Measurements from ENCODE around the gene DDX42. TPM values are rescaled to one million over a fixed set of nuclear protein-coding genes. Genes with fewer than 3 reads are reported as not detected.

The DDX42 gene
- total RNA-seq, result 78.9 and 88.5 TPM in 2 replicates

GRCh38 chr17:63774141-63774968, at the start of gene DDX42:
Gene DDX42, plus strand, starts transcription at chr17:63774170. Its CDS starts 12,880 bp downstream, at chr17:63787050.

GRCh38 chr17:63741408-63742173, 32.4 kb upstream of the DDX42 start, which contains the start of gene STRADA:
Gene STRADA, minus strand, starts transcription at chr17:63741799. Its CDS starts 13,430 bp downstream, at chr17:63728369.

DNA sequence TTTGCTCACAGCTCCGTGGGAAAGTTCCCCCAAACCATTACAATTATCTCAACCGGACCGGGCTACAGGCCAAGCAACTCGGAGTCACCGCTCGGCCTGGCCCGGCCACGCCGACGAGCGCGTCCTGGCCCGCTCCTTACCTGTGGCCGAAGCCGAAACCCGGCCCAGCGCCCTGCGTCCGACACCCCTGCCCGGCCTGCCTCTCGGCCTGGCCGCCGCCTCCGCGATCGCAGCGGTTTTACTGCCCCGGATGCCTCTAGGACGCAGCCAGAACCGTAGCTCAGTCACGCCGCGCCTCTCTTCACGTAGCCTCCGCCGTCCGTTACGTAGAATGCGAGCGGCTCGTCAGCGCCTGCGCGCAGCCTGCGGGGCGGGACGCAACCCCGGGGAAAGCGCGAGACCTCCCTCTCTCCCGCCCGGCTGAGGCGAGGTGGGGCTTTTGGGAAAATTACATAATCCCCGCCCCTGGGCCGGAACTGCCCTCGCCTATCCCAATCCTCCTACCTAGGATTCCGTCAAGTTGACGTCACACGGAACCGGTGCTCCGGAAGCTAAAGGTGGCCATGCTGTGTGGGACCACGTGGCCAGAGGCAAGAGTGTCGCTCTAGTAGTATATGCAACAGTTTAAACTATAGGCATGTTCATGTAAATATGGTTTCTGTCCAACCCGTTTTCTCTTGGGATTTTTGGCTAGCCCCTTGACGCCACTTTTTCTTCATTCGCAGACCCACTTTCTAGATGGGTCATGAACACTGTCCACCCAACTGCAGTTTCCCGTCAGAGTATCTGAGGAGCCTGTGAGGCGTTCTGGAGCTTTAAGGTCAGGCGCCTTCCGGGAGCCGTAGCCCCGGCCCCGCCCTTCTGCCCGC, 464 bp upstream of the DDX42 start, which contains the start of gene CCDC47:
Gene CCDC47 (minus strand): TSS at position 326 of the 869 bp plus-strand sequence. CDS start 7,422 bp downstream, outside the sequence.

GRCh38 chr17:63827002-63827800, 53.2 kb downstream of the DDX42 start, which contains the start of the genes FTSJ3 and PSMC5:
Gene FTSJ3, minus strand, starts transcription at chr17:63827663. Its CDS starts 761 bp downstream, at chr17:63826902.
Gene PSMC5, plus strand, starts transcription at chr17:63827431. Its CDS starts 60 bp downstream, at chr17:63827491.

DNA sequence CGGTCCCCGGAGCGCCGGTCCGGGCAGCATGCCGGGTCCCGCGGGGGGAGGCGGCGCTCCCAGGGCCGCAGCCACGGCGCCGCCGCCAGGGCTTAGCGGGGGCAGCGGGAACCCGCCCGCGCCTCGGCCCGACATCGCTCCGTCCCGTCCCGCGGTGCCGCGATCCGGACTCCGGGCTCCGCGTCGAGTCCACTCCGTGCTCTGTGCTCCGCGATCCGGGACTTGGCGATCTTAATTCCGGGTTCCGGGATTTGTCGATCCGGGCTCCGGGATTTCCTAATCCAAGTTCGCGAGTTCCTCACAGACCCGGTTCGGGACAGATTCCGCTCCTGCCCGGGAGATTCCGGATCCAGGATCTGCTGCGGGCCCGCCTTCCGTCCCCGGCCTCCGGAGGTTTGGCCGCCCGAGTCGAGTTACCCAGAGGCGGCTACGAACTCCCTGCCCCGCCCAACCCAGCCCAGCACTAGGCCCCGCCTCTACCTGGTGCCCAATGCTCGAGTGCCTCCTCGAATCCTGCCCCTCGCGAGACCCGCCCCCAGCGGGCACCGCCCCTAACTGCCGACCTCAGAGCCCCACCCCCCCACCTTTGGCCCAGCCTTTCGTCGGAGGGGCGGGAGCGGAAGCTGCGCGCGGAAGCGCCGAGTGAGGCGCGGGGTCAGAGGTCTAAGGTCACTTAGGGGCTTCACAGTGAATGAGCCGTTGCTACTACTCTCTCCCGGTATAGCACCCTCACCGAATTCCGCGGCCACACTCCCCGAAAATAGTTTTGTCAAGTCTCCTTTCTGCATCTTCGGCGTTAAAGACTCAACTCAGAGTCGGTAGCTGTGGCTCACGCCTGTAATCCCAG, 68.8 kb downstream of the DDX42 start, which contains the start of gene SMARCD2:
Gene SMARCD2 (minus strand): TSS at position 146 of the 847 bp plus-strand sequence. CDS start 11 bp downstream, at position 135.

Other genes with a start within 250 kb of the DDX42 start
- 49.6 and 60.7 TPM in 2 replicates for gene DCAF7, start 223.7 kb upstream of the DDX42 start, total RNA-seq
- 18.3 and 22.8 TPM in 2 replicates for gene TACO1, start 173.3 kb upstream of the DDX42 start, total RNA-seq
- 90.2 and 117 TPM in 2 replicates for gene MAP3K3, start 151.8 kb upstream of the DDX42 start, total RNA-seq
- gene LIMD2, start 74.0 kb upstream of the DDX42 start, total RNA-seq, result 27.8 TPM in 2 replicates
- 34.7 and 36.6 TPM in 2 replicates for gene STRADA, start 32.4 kb upstream of the DDX42 start, total RNA-seq
- 72.8 and 81.6 TPM in 2 replicates for gene CCDC47, start 573 bp upstream of the DDX42 start, total RNA-seq
- gene PSMC5, start 53.3 kb downstream of the DDX42 start, total RNA-seq, result 63.4 and 65.7 TPM in 2 replicates
- gene FTSJ3, start 53.5 kb downstream of the DDX42 start, total RNA-seq, result 58.8 and 59.1 TPM in 2 replicates
- gene SMARCD2, start 68.5 kb downstream of the DDX42 start, total RNA-seq, result 55.7 and 68.3 TPM in 2 replicates
- not detected in 2 replicates for gene CSH2, start 99.5 kb downstream of the DDX42 start, total RNA-seq
- not detected in 2 replicates for gene GH2, start 107.8 kb downstream of the DDX42 start, total RNA-seq
- gene CSH1, start 122.4 kb downstream of the DDX42 start, total RNA-seq, result not detected in 2 replicates
- not detected in 2 replicates for gene CSHL1, start 137.1 kb downstream of the DDX42 start, total RNA-seq
- not detected in 2 replicates for gene GH1, start 144.7 kb downstream of the DDX42 start, total RNA-seq
- gene CD79B, start 158.2 kb downstream of the DDX42 start, total RNA-seq, result 0.33 and 1.1 TPM in 2 replicates
- not detected in 2 replicates for gene SCN4A, start 198.7 kb downstream of the DDX42 start, total RNA-seq
- 0.33 and 0.57 TPM in 2 replicates for gene PRR29, start 224.2 kb downstream of the DDX42 start, total RNA-seq
- gene ICAM2, start 246.5 kb downstream of the DDX42 start, total RNA-seq, result 806 and 851 TPM in 2 replicates